Natural killer cell (primary cell): Measurements from ENCODE around the gene MEOX2. TPM values are rescaled to one million over a fixed set of nuclear protein-coding genes. Genes with fewer than 3 reads are reported as not detected.

ENCODE experiments used
- ATAC-seq, 3 donors: fragments of 150-1000 bp in 2 of 3; fragments of 200-7000 bp in 1 of 3; cut with Tn5 transposase; 1 replicate in 1 of 3; 2 replicates in 2 of 3; pipeline ENCODE4 v1.10.0; 2021; ENCODE audit warnings: mild to moderate bottlenecking in 2 of 3, moderate library complexity in 2 of 3
- DNase-seq, 2 donors: peaks; one replicate each; pipeline versions ENCODE4 v3.0.0 to v3.0.0-alpha.2; 2013 to 2021; ENCODE audit warnings: mixed read lengths in 1 of 2
- H3K27ac ChIP-seq: one replicate; pipeline ENCODE4 v1.5.1; 2013; ENCODE audit warnings: mild to moderate bottlenecking, low read length
- H3K27me3 ChIP-seq: one replicate; pipeline ENCODE4 v1.6.1; 2013; ENCODE audit warnings: low read length; ENCODE audit not compliant: control insufficient read depth, insufficient read depth
- H3K36me3 ChIP-seq: one replicate; pipeline ENCODE4 v1.6.1; 2013; ENCODE audit warnings: low read length; ENCODE audit not compliant: control insufficient read depth, insufficient read depth
- H3K4me1 ChIP-seq: one replicate; pipeline ENCODE4 v1.6.1; 2013; ENCODE audit warnings: low read length; ENCODE audit not compliant: control insufficient read depth, insufficient read depth
- H3K4me3 ChIP-seq: one replicate; pipeline ENCODE4 v1.5.1; 2013; ENCODE audit warnings: low read length
- H3K9me3 ChIP-seq: one replicate; pipeline ENCODE4 v1.6.1; 2013; ENCODE audit warnings: low read length; ENCODE audit not compliant: control insufficient read depth, insufficient read depth
- H3K27ac Mint-ChIP-seq, 2 donors: one replicate each; pipeline ENCODE4 v1.8.0; 2022; ENCODE audit warnings: mild to moderate bottlenecking in 2 of 2, mixed read lengths in 2 of 2, moderate library complexity in 1 of 2
- H3K27me3 Mint-ChIP-seq, 2 donors: one replicate each; pipeline ENCODE4 v1.8.0; 2022; ENCODE audit warnings: low read depth in 2 of 2, mixed read lengths in 2 of 2
- H3K36me3 Mint-ChIP-seq: one replicate; pipeline ENCODE4 v1.8.0; 2022; ENCODE audit warnings: mixed read lengths
- H3K4me1 Mint-ChIP-seq, 2 donors: one replicate each; pipeline ENCODE4 v1.8.0; 2022; ENCODE audit warnings: mixed read lengths in 2 of 2
- H3K4me3 Mint-ChIP-seq: one replicate; pipeline ENCODE4 v1.8.0; 2022; ENCODE audit warnings: mild to moderate bottlenecking, moderate library complexity, mixed read lengths
- H3K9me3 Mint-ChIP-seq, 2 donors: one replicate each; pipeline ENCODE4 v1.8.0; 2022; ENCODE audit warnings: mixed read lengths in 2 of 2
- CTCF ChIP-seq: fragments of 200-600 bp; IDR thresholded peaks from one replicate; pipeline ENCODE4 v1.8.0; 2022; ENCODE audit warnings: antibody characterized with exemption
- WGBS: methylation state at CpG from one replicate; pipeline ENCODE4 v1.1.7; 2013; ENCODE audit warnings: missing lambda C conversion rate; ENCODE audit not compliant: insufficient coverage; 5-methylcytosine and 5-hydroxymethylcytosine counted together
- intact Hi-C: fragments of 100-400 bp; cut with micrococcal nuclease; formaldehyde crosslinking; loops from one replicate; pipeline ENCODE4 v1.14.2; 2022
- total RNA-seq, 4 donors: library from RNA; stranded (reverse); fragments of 120-200 nt in 1 of 4; gene quantifications; one replicate each; pipeline versions ENCODE4 v1.2.3 to v1.2.4, GENCODE V29; 2013 to 2022

The MEOX2 gene
- total RNA-seq, 3 donors from 2014 or later (not counting 1 experiment from before 2014, with no cell fraction given) = not detected

DNA sequence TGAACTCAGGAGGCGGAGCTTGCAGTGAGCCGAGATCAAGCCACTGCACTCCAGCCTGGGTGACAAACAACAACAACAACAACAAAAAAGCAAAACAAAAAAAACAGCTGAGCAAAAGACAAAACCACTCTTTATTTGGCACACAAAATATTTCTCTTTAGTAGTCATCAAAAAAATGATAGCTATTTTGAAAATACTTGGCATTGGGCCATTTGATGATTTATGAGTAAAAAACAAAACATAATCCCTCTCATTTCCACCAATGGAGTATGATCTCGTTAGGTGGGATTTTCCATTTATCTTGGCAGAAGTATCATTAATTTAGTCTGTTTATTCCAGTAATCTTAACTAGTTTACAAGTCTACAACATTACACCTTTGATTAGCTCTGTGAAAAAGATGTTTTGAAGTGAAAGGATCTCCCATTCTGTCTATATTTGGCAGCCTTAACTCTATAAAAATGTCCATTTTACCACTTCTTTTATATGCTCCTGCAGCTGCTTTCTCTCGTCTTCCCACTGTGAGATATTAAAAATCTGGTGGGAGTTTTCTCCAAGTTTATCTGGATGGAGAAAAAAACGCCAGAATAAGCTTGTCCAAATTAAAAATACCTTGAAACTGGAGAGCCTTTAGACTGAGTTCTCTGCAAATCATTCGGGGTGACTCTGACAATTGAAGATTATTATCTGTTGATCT is 65.8 kb downstream of the MEOX2 start:
- Mint-ChIP-seq H3K27ac (no peak overlapping the region), H3K4me3 (no peak overlapping the region), H3K27me3 (no peaks in the 10 kb centered on the region), H3K9me3 (peaks cover under 1 to 10% of the 10 kb centered on the region in 2 donors), H3K4me1 (no peaks in the 10 kb centered on the region), H3K36me3 (no peaks in the 10 kb centered on the region)
- H3K9me3 ChIP-seq = peaks cover 2% of the 10 kb centered on the region
- no peaks in the 10 kb centered on the region for H3K36me3 ChIP-seq
- no peaks in the 10 kb centered on the region for H3K27me3 ChIP-seq
- H3K27ac ChIP-seq = no peak overlapping the region
- no peak for ATAC-seq
- no peaks in the 10 kb centered on the region for H3K4me1 ChIP-seq
- WGBS = 78% methylated on average over 4 of the region's 6 CpGs
- intact Hi-C loops = no loop called here
- H3K4me3 ChIP-seq = no peak overlapping the region
- DNase-seq = no peak
- no peak for TF ChIP-seq CTCF

GRCh38 chr7:15618275-15618674 is 68.2 kb downstream of the MEOX2 start:
- no peak for DNase-seq
- no peak for TF ChIP-seq CTCF
- H3K4me3 ChIP-seq = no peak overlapping the region
- WGBS = no CpG with 5 or more reads among the region's 2 CpGs
- intact Hi-C loops = no loop called here
- H3K9me3 Mint-ChIP-seq = peaks cover 3 to 11% of the 10 kb centered on the region in 2 donors
- no peak overlapping the region for H3K27ac Mint-ChIP-seq
- no peak overlapping the region for H3K27ac ChIP-seq
- ATAC-seq = no peak
- H3K36me3 Mint-ChIP-seq = no peaks in the 10 kb centered on the region
- no peaks in the 10 kb centered on the region for H3K36me3 ChIP-seq
- no peaks in the 10 kb centered on the region for H3K27me3 Mint-ChIP-seq
- no peaks in the 10 kb centered on the region for H3K4me1 Mint-ChIP-seq
- H3K4me1 ChIP-seq = no peaks in the 10 kb centered on the region
- peaks cover under 1% of the 10 kb centered on the region for H3K9me3 ChIP-seq
- no peak overlapping the region for H3K4me3 Mint-ChIP-seq
- H3K27me3 ChIP-seq = no peaks in the 10 kb centered on the region

- Histone ChIP-seq H3K4me1 (no peaks in the 10 kb centered on the region), H3K36me3 (no peaks in the 10 kb centered on the region), H3K9me3 (no peaks in the 10 kb centered on the region), H3K4me3 (no peak overlapping the region), H3K27me3 (no peaks in the 10 kb centered on the region), H3K27ac (no peak overlapping the region)
- ATAC-seq (no peak), DNase-seq (no peak)
- WGBS = 88% methylated on average over 8 of the region's 8 CpGs
- TF ChIP-seq CTCF = no peak
- H3K4me3 Mint-ChIP-seq = no peak overlapping the region
- peaks cover 3 to 12% of the 10 kb centered on the region in 2 donors for H3K9me3 Mint-ChIP-seq
- H3K27me3 Mint-ChIP-seq = no peaks in the 10 kb centered on the region
- intact Hi-C loops = no loop called here
- no peaks in the 10 kb centered on the region for H3K36me3 Mint-ChIP-seq
- no peaks in the 10 kb centered on the region for H3K4me1 Mint-ChIP-seq
- H3K27ac Mint-ChIP-seq = no peak overlapping the region
Measured at GRCh38 chr7:15612205-15612604, 74.3 kb downstream of the MEOX2 start.

DNA sequence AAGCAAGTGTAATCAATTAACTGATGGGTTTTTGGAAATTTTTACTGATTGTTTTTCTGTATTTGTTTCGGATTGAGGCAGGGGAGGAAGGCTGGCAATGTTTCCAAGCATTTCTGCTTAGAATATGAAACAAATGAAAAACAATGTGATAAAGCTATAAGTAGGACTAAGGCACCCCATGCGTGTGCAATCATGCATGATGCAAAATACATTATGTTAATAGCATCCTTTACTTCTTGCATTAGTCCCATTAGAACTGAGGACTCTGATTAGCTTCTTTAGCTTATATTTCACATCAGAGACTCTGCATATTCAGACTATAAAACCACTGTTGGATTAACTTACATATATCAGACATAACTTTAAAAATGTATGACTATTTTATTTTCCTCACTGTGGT is 76.0 kb downstream of the MEOX2 start:
- Histone ChIP-seq H3K4me3 (no peak overlapping the region), H3K36me3 (no peaks in the 10 kb centered on the region), H3K4me1 (no peaks in the 10 kb centered on the region), H3K27ac (no peak overlapping the region), H3K9me3 (no peaks in the 10 kb centered on the region), H3K27me3 (no peaks in the 10 kb centered on the region)
- intact Hi-C loops = no loop called here
- H3K27me3 Mint-ChIP-seq = no peaks in the 10 kb centered on the region
- ATAC-seq (no peak), DNase-seq (no peak)
- H3K4me1 Mint-ChIP-seq = no peaks in the 10 kb centered on the region
- TF ChIP-seq CTCF = no peak
- H3K4me3 Mint-ChIP-seq = no peak overlapping the region
- H3K36me3 Mint-ChIP-seq = no peaks in the 10 kb centered on the region
- H3K27ac Mint-ChIP-seq = no peak overlapping the region
- H3K9me3 Mint-ChIP-seq = peaks cover 1 to 10% of the 10 kb centered on the region in 2 donors
- 87% methylated on average over 2 of the region's 2 CpGs for WGBS
